Activated CD4-positive, CD25-positive, alpha-beta regulatory T cell (primary cell): ENCODE results near the gene SELP.

Experiments
- DNase-seq, 4 experiments: peaks; one replicate each; lab custom pipeline; 2025; lab: John Stamatoyannopoulos, UW

SELP gene

GRCh38 chr1:169620565-169620964 is 9.4 kb downstream of the SELP start:
- DNase-seq = no peak

GRCh38 chr1:169618367-169618766 is 11.6 kb downstream of the SELP start:
- no peak for DNase-seq

GRCh38 chr1:169615803-169616202 is 14.1 kb downstream of the SELP start:
- DNase-seq = no peak

GRCh38 chr1:169610858-169611257 is 19.1 kb downstream of the SELP start:
- DNase-seq = no peak

GRCh38 chr1:169610108-169610507 is 19.8 kb downstream of the SELP start:
- DNase-seq = no peak

- no peak for DNase-seq
These were observed 21.7 kb downstream of the SELP start for GRCh38 chr1:169608226-169608625.

- DNase-seq = peak in 2 of 4 experiments; percentile 10 to 17
These were observed 25.0 kb downstream of the SELP start for GRCh38 chr1:169604781-169605560.

GRCh38 chr1:169601096-169601881 is 28.6 kb downstream of the SELP start:
- DNase-seq = no peak

- DNase-seq = no peak
These were observed 33.9 kb downstream of the SELP start for GRCh38 chr1:169595764-169596711.

- no peak for DNase-seq
These were observed 35.5 kb downstream of the SELP start for GRCh38 chr1:169594391-169594790.

- no peak for DNase-seq
These were observed 39.0 kb downstream of the SELP start for GRCh38 chr1:169590932-169591331.

- no peak for DNase-seq
These were observed 41.0 kb downstream of the SELP start for GRCh38 chr1:169588785-169589485.

GRCh38 chr1:169588112-169588511 is 41.8 kb downstream of the SELP start:
- DNase-seq = no peak

GRCh38 chr1:169586395-169587255 is 43.3 kb downstream of the SELP start, which contains the start of gene F5:
Gene F5, minus strand, starts transcription at chr1:169586481. Its CDS starts 95 bp downstream, at chr1:169586386.
- peak; percentile 50 to 66 (median 59) for DNase-seq

GRCh38 chr1:169586067-169586394 is 43.9 kb downstream of the SELP start:
- DNase-seq = no peak

- DNase-seq = no peak
These were observed 44.7 kb downstream of the SELP start for GRCh38 chr1:169585181-169585580.

- no peak for DNase-seq
These were observed 45.3 kb downstream of the SELP start for GRCh38 chr1:169584483-169585144.

- DNase-seq = no peak
These were observed 51.8 kb downstream of the SELP start for GRCh38 chr1:169577981-169578738.

- no peak for DNase-seq
These were observed 53.0 kb downstream of the SELP start for GRCh38 chr1:169576935-169577331.
